Activated T-cell treated with anti-CD3 and anti-CD28 coated beads for 48 hours (primary cell): Measurements from ENCODE around the gene PREX1.

Experiments used
- DNase-seq: peaks from one replicate; pipeline ENCODE4 v3.0.0-alpha.2; 2020; ENCODE audit warnings: low read depth

Gene PREX1

DNA sequence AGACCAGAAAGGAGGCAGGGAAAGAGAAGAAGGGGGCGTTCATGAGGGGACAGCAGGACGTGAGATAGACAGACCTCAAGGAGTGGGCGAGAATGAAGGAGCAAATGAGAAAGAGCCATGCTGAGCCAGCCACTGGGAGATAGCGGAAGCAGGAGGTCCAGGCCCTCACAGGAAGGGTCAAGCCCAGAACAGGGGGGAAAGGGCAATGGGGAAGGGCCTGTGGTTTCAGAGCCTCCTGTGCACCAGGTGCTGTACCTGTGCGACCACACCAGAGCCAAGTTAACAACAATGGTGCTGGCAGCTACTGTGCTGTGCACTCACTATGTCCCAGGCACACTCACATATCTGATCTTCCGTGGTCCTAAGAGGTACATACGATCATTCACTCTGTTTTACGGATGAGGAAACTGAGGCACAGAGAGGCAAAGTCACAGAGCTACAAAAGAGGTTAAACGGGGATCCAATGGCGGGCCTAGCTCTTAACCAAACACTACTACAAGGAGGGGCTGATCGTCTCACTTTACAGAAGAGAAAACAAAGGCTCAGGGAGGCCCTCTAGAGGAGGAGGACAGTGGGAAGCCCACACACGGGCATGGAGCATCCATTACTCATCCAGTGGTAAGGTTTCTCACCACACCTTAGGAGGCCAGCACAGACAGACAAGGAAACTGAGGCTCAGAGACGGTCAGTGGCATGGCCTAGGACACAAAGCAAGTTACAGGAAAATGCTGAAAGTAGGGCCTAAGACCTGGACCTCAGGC is 129.1 kb downstream of the PREX1 start:
- DNase-seq: no peak

DNA sequence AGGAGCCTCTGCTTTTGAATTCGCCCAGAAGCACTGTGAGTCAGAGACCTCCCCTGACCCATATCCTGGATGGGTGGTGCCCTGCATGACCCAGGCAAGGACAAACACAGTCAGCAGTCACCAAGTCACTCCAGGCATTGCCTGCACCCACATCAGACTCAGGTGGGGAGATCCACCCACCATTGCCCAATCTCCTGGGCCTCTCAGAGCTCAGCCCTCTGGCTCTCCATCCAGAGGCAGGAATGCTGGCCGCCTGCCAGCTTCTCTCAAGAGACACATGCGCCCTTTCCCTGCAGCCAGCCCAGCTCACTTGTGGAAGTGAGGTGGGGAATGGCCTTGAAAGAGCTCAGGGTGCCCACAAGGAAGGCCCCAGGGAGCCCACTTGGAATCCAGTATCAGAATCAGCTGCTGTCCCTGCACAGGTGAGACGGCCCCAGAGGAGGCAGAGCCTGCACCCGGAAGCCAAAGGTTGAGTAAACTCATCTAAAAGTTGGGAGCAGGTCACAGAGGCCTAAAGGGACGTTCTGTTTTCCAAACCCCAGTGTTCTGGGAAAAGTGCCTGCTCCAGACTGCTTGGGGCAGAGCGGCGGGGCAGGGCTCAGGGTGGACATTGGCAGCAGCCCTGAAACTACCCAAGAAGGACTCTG is 129.8 kb downstream of the PREX1 start:
- DNase-seq: no peak

GRCh38 chr20:48696671-48697070 is 131.1 kb downstream of the PREX1 start:
- no peak for DNase-seq

- DNase-seq: no peak
Measured at GRCh38 chr20:48695738-48696137, 132.1 kb downstream of the PREX1 start.

DNA sequence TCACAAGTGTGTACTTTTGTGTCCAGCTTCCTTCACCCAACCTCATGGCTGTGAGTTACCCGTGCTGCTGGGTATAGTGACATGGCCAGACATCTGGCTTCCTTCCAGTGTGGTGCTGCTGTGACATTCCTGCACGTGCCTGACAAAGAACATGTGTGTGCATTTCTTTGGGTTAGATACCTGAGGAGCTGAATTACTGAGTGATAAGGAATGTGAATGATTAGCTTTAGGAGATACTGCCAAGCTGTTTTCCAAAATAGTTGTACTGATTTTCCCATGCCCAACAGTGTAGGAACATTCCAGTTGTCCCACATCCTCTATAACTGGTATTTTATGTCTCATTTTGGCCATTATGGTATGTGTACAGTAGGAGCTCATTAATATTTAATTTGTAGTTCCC is 132.5 kb downstream of the PREX1 start:
- no peak for DNase-seq

- no peak for DNase-seq
Measured at GRCh38 chr20:48694381-48694865, 133.4 kb downstream of the PREX1 start.

DNA sequence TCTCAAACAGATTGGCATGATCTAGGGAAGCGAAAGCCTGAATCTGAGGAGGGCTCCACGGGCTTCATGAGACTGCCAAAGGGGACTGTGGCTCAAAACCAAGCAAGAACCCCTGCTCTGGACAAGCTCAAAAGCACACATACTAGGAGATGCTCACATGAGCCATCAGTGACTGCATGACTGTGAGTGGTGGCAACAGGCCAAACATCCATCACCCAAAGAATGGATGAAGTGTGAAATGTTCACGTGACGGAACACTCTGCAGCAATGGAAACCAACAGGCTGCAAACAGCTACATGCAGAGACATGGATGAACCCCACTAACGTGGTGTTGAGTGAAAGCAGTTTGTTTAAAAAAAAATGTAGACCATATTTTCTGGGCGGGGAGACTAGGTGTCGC is 136.3 kb downstream of the PREX1 start:
- no peak for DNase-seq

DNA sequence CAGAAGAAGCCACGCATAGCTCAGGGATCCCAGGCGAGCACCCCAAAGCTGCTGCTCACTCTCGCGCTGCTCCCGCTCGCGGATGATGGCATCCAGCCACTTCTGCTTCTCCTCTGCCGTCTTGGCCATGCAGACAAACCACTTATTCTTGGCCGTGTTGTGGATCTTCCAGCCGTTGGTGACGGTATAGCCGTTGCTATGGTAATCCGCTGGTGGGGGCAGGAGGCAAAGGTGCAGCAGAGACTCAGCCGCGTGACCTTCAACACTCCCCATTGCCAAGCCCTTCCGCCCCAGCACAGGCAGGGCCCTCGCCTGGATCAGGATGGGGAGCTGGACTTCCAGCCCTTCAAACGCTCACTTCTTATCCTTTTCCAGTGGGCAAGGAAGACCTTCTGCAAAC is 136.9 kb downstream of the PREX1 start:
- DNase-seq: no peak

DNA sequence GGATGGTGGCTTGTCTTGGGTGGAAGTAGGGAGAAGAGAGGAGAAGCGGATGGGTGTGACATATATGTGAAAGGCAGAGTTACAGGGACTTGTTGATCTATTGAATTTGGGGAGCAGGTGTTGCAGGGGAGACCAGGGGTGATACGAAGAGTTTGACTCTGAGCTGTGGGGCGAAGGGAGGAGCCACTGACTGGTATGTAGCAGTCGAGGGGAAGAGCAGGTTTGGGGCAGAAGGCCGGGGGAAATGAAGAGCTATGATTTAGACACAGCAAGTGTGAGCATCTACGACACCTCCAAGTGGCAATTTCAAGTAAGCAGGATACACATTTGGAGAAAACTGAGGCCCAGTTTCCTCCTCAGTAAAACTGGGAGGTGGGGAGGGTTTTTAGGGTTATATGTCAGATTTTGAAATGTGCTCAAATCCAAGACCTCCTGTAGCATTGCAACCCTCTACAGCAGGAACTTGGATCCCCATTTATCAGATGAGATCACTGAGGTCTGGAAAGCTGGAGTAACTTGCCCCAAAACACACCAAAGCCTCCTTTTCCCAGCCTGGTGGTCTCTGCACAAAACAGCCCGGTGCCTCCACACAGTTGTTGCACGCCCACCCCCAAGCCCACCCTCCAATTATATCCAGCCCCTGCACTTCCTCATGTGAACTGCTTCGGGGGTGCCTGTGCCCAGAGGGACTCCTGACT is 137.8 kb downstream of the PREX1 start:
- no peak for DNase-seq

GRCh38 chr20:48689388-48689787 is 138.4 kb downstream of the PREX1 start:
- DNase-seq: no peak

DNA sequence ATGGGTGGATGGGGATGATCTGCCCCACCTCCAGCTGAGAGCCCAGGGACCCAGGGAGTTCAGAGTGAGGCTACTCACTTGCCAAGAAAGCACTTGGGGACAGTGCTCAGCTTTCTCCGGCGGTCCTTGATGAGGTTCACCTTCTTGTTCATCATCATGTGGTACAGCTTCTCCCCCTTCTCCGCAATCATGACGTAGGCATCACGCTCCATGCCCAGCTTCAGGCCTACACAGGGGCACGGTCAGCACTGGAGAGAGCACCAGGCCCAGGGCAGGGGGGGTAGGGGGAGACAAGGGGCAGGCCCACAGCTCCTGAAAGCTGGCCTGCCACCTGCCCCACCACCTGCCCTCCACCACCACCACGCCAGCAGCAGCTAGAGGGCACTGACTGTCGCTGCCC is 139.2 kb downstream of the PREX1 start:
- DNase-seq: no peak

DNA sequence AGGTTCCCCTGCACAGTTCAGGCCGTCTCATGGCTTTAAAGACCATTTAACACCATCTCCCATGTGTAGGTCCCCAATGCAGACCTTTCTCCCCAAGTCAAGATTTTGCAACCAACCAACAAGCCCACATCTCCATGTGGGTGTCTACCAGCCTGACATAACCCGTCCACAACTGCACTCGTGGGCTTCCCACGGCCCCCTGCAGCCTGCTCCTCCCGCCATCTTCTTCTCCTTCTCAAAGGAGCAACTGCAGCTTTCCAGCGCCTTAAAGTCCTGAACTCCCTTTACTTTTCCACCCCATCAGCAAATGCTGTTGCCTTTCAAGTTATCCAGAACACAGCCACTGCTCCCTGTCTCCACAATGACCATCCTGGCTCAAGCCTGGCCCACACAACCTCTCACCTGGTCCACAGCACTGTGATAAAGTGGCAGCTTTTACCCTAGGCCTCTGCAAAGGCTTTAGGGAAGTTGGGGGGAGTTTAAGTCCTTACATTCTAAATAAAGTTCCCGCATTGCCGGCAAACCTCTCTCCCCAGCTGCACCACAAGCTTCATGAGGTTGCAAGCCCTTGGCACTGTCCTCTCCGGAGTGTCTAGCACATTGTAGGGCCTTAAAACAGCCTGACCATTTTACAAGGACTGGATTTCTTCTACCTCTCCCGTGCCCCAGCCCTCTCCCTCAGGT is 140.5 kb downstream of the PREX1 start:
- no peak for DNase-seq

- DNase-seq: no peak
Measured at GRCh38 chr20:48686238-48687116, 141.3 kb downstream of the PREX1 start.

DNA sequence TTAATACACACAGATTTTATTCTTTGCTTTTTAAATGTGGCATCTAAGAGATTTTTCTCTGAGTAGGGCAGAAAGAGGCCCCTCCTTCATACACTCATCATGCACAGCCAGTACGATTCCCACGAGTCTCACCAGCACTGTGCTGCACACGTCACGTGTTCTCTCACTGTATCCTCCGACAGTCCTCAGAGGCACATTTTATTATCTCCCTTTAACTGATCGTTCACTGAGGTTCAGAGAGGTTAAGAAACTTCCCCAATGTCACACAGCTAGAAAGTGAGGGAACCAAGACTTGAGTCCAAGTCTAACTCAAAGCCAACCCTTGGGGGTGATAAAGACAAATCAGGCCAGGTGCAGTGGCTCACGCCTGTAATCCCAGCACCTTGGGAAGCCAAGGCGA is 142.5 kb downstream of the PREX1 start:
- DNase-seq: no peak

DNA sequence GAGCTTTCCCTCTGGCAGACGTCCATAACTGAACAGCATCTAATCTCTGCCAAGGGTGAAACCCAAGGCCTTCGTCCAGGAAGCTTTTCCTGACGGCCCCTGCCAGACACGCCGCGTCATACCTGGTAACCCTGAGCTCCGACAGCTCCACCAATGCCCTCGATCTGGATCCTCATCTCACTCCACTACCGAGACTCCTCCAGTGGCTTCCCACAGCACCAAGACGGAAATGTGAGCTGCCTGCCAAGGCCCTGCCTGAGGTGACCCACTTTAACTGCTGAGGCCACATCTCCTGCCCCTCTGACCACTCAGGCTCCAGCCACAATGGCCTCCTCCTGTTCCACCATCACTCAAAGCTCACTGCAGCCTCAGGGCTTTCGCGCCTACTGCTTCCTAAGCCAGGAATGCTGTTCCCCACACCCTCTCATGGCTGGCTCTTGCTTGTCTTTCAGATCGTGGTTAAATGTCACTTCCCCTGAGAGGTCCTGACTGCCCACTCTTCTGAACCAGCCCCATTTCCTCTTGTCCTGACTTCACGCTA is 143.2 kb downstream of the PREX1 start:
- DNase-seq: no peak

DNA sequence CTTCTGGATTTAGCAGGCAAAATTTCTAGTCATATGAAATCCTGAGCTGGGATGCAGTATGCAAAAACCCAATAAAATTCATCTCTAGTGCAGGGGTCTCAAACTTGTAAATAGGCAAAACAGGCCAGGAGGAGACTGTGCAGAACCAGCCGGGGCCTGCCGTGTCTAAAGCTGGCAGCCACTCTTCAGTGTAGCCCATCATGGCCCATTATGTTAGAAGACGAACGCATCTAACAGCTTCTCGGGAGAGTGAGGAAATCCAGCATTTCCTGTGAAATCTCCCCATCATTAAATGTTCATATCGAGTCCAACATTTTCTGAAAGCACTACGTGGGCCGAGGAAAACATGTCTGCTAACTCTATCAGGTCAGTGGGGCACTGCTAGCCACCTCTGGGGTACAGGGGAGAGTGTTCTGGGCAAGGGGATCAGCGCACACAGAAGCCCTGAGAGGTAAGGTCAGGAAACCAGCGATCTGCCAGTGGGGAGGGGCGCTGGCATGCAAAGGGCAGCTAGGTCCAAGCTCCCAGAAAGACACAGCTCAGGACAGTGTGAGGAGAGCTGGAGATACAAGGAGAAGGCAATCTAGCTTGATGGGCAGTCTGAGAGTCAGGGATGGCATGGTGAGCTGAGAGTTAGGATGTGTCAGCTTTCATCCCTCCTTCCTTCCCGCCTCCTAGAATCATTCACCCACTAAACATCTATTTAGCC is 144.2 kb downstream of the PREX1 start:
- DNase-seq: no peak

- DNase-seq: no peak
Measured at GRCh38 chr20:48682529-48683363, 145.1 kb downstream of the PREX1 start.

- DNase-seq: no peak
Measured at GRCh38 chr20:48681873-48682426, 145.8 kb downstream of the PREX1 start.

DNA sequence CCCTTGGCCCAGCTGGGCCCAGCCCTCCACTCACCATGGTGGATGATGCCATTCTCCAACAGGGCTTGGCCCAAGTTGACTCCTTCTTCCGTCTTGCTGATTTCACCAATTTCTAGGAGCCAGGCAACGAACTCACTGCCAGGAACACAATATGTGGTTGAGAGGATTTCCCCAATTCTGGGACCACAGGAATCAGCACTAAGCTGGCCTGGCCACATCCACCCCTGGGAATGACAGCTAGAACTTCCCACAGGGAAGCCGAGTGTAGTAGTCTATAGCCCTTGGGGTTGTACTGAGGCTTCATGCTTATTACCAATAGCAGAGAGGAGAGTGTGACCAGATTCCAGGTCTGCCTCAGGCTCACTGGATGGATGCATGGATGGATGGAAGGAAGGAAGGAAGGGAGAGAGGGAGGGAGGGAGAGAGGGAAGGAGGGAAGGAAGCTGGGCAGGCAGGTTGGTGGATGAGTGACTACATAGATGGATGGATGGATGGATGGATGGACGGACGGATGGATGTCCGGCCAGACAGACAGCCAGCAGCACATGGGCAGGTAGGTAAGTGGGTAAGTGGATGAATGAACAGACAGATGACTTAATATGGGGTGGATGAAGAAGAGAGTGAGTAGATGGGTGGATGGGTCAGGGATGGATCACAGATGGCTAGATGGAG is 146.5 kb downstream of the PREX1 start:
- DNase-seq: no peak
